B cell (primary cell): ENCODE measurements around the gene MRNIP. TPM values are rescaled to one million over a fixed set of nuclear protein-coding genes. Genes with fewer than 3 reads are reported as not detected.

Source experiments
- ATAC-seq: fragments of 200-7000 bp; cut with Tn5 transposase; one replicate; pipeline ENCODE4 v1.10.0; 2021; ENCODE audit warnings: low read depth, mild to moderate bottlenecking, moderate number of reproducible peaks, moderate library complexity
- CTCF ChIA-PET: fragments of 350-600 bp; sonication (Branson Sonifier 250); formaldehyde crosslinking; loops from one replicate; lab custom pipeline; 2021; ENCODE audit warnings: antibody characterized with exemption, inconsistent platforms; lab: Charles Lee
- POLR2A ChIA-PET: fragments of 350-600 bp; sonication (Branson Sonifier 250); formaldehyde crosslinking; loops from one replicate; lab custom pipeline; 2021; ENCODE audit warnings: antibody characterized with exemption; lab: Charles Lee
- DNase-seq: peaks from one replicate; pipeline ENCODE4 v3.0.0; 2013
- H2AFZ ChIP-seq: 2 replicates; pipeline ENCODE4 v1.6.1; 2012; ENCODE audit warnings: mild to moderate bottlenecking, low read depth, low read length; ENCODE audit not compliant: insufficient read depth, poor library complexity, severe bottlenecking
- H3K27ac ChIP-seq, 2 donors: 1 replicate in 1 of 2; 2 replicates in 1 of 2; pipeline ENCODE4 v1.5.1; 2012 to 2013; ENCODE audit warnings: low read length in 2 of 2, mild to moderate bottlenecking in 2 of 2, moderate library complexity in 1 of 2
- H3K27me3 ChIP-seq, 4 experiments: fragments of 200-600 bp in 1 of 4; sonication (generic) in 1 of 4; replicated peaks in 1 of 4; 1 replicate in 2 of 4; 2 replicates in 2 of 4; pipeline versions ENCODE4 v1.6.1 to v1.7.0; 2013 to 2016; ENCODE audit warnings: low read length in 3 of 4, mild to moderate bottlenecking in 2 of 4, mixed read lengths in 1 of 4, moderate library complexity in 1 of 4; ENCODE audit not compliant: insufficient read depth in 4 of 4, control insufficient read depth in 3 of 4; ENCODE audit errors: control extremely low read depth in 1 of 4
- H3K36me3 ChIP-seq, 2 experiments: replicated peaks in 1 of 2; 1 replicate in 1 of 2; 2 replicates in 1 of 2; pipeline versions ENCODE4 v1.6.1 to v1.7.1; 2013; ENCODE audit warnings: low read length in 1 of 2; ENCODE audit not compliant: insufficient read depth in 2 of 2, control insufficient read depth in 1 of 2; ENCODE audit errors: control extremely low read depth in 1 of 2, extremely low read depth in 1 of 2
- H3K4me1 ChIP-seq, 2 donors: fragments of 200-600 bp in 1 of 2; sonication (generic) in 1 of 2; 1 replicate in 1 of 2; 2 replicates in 1 of 2; pipeline versions ENCODE4 v1.5.1 to v1.6.1; 2013 to 2017; ENCODE audit warnings: low read length in 2 of 2; ENCODE audit not compliant: control insufficient read depth in 2 of 2, insufficient read depth in 2 of 2
- H3K4me2 ChIP-seq: replicated peaks from 2 replicates; pipeline ENCODE3; 2012; ENCODE audit warnings: mild to moderate bottlenecking, low read depth, low read length; ENCODE audit not compliant: poor library complexity, severe bottlenecking
- H3K4me3 ChIP-seq, 5 experiments: fragments of 200-600 bp in 1 of 5; sonication (generic) in 1 of 5; 1 replicate in 3 of 5; 2 replicates in 2 of 5; pipeline versions ENCODE4 v1.5.1 to v1.7.0; 2011 to 2016; ENCODE audit warnings: low read length in 4 of 5, mild to moderate bottlenecking in 4 of 5, low read depth in 2 of 5, control low read depth in 1 of 5, moderate library complexity in 1 of 5; ENCODE audit not compliant: insufficient read depth in 1 of 5; ENCODE audit errors: control extremely low read depth in 1 of 5, extremely low read depth in 1 of 5
- H3K79me2 ChIP-seq: fragments of 200-600 bp; sonication (generic); one replicate; pipeline ENCODE4 v1.6.0; 2016; ENCODE audit warnings: low read length; ENCODE audit not compliant: control insufficient read depth, insufficient read depth
- H3K9ac ChIP-seq: fragments of 200-600 bp; sonication (generic); 2 replicates; pipeline ENCODE4 v1.6.1; 2017; ENCODE audit warnings: mild to moderate bottlenecking, low read length, moderate library complexity
- H3K9me3 ChIP-seq, 3 donors: one replicate each; pipeline versions ENCODE4 v1.6.1 to v1.7.1; 2013; ENCODE audit warnings: low read length in 2 of 3; ENCODE audit not compliant: control insufficient read depth in 2 of 3, insufficient read depth in 1 of 3; ENCODE audit errors: control extremely low read depth in 1 of 3
- H4K20me1 ChIP-seq: 2 replicates; pipeline ENCODE4 v1.6.0; 2012; ENCODE audit warnings: mild to moderate bottlenecking, low read length; ENCODE audit not compliant: insufficient read depth, control insufficient read depth, poor library complexity, severe bottlenecking
- H3K27ac Mint-ChIP-seq: one replicate; pipeline ENCODE4 v1.8.0; 2021; ENCODE audit warnings: mixed read lengths
- H3K27me3 Mint-ChIP-seq: one replicate; pipeline ENCODE4 v1.8.0; 2021; ENCODE audit warnings: mixed read lengths
- H3K4me1 Mint-ChIP-seq: one replicate; pipeline ENCODE4 v1.8.0; 2021; ENCODE audit warnings: mixed read lengths
- H3K4me3 Mint-ChIP-seq: one replicate; pipeline ENCODE4 v1.8.0; 2021; ENCODE audit warnings: mixed read lengths
- H3K9me3 Mint-ChIP-seq: one replicate; pipeline ENCODE4 v1.8.0; 2022; ENCODE audit warnings: mixed read lengths; ENCODE audit not compliant: insufficient read depth
- CTCF ChIP-seq: fragments of 200-600 bp; IDR thresholded peaks from one replicate; pipeline ENCODE4 v1.8.0; 2022; ENCODE audit warnings: antibody characterized with exemption, mild to moderate bottlenecking
- EZH2 ChIP-seq: IDR thresholded peaks from 2 replicates; pipeline ENCODE4 v1.6.1; 2012; ENCODE audit warnings: borderline replicate concordance, low read depth, mild to moderate bottlenecking, moderate library complexity, low read length; ENCODE audit not compliant: insufficient read depth, poor library complexity, severe bottlenecking
- WGBS: methylation state at CpG from one replicate; pipeline ENCODE4 v1.1.5; 2013; ENCODE audit warnings: missing lambda C conversion rate; ENCODE audit not compliant: insufficient coverage; 5-methylcytosine and 5-hydroxymethylcytosine counted together
- intact Hi-C: fragments of 100-400 bp; cut with micrococcal nuclease; formaldehyde crosslinking; loops from one replicate; pipeline ENCODE4 v1.10.0; 2022
- polyA plus RNA-seq: library from polyadenylated mRNA; depleted of rRNA; stranded (reverse); fragments of >200 nt; gene quantifications from 2 replicates; pipeline ENCODE4 v1.2.3, GENCODE V29; 2012
- total RNA-seq, 2 donors: library from RNA; stranded (reverse); fragments of 120-200 nt in 1 of 2; gene quantifications; 1 replicate in 1 of 2; 2 replicates in 1 of 2; pipeline versions ENCODE4 v1.2.3 to v1.2.4, GENCODE V29; 2013 to 2022

MRNIP gene
- total and polyA plus RNA-seq, 2 donors (not counting 1 experiment from before 2014, with no cell fraction given) = 152 to 178 TPM

- peaks cover 0 to 22% of the 10 kb centered on the region in 2 experiments for H3K36me3 ChIP-seq
- H3K27me3 ChIP-seq = no peaks in the 10 kb centered on the region
- H3K4me3 ChIP-seq = peak overlapping the region in 4 of 5 experiments; percentile 54 to 68 (median 64)
- ATAC-seq = peak; percentile 3
- WGBS = 8% methylated on average over 47 of the region's 53 CpGs
- H3K27ac ChIP-seq = no peak overlapping the region
- peaks cover 8% of the 10 kb centered on the region for H4K20me1 ChIP-seq
- no peaks in the 10 kb centered on the region for H3K27me3 Mint-ChIP-seq
- H3K27ac Mint-ChIP-seq = no peak overlapping the region
- CTCF ChIA-PET = interaction anchor here (0.8 to 2.4 kb wide), 6 partner anchors 16 to 176 kb away, joined by 3 to 17 read pairs (median 4); partner anchors contain the start of gene MAML1
- no peaks in the 10 kb centered on the region for H3K9me3 ChIP-seq
- TF ChIP-seq EZH2 (no peak), CTCF (no peak)
- H3K9me3 Mint-ChIP-seq = no peaks in the 10 kb centered on the region
- peak overlapping the region; percentile 75 for H3K4me3 Mint-ChIP-seq
- no peak for DNase-seq
- H3K4me1 ChIP-seq = peaks cover 28 to 32% of the 10 kb centered on the region in 2 donors
- H3K9ac ChIP-seq = peak overlapping the region; percentile 74
- peaks cover under 1% of the 10 kb centered on the region for H3K79me2 ChIP-seq
- peak overlapping the region; percentile 90 for H3K4me2 ChIP-seq
- POLR2A ChIA-PET = interaction anchor here (0.5 to 2.7 kb wide), 6 partner anchors 8 to 172 kb away, joined by 3 to 8 read pairs (median 4); partner anchors contain the start of gene HNRNPH1
- intact Hi-C loops = no loop called here
- H2AFZ ChIP-seq = peak overlapping the region; percentile 72
- H3K4me1 Mint-ChIP-seq = peaks cover 29% of the 10 kb centered on the region
Observed at GRCh38 chr5:179795049-179795862, 63.4 kb downstream of the MRNIP start.

- Histone ChIP-seq H2AFZ (no peak overlapping the region), H3K79me2 (no peaks in the 10 kb centered on the region), H3K27me3 (no peaks in the 10 kb centered on the region), H3K4me1 (peaks cover 28 to 32% of the 10 kb centered on the region in 2 donors), H3K9me3 (no peaks in the 10 kb centered on the region), H4K20me1 (peaks cover 5% of the 10 kb centered on the region), H3K36me3 (peaks cover 0 to 15% of the 10 kb centered on the region in 2 experiments), H3K9ac (no peak overlapping the region), H3K27ac (no peak overlapping the region), H3K4me3 (no peak overlapping the region), H3K4me2 (peak overlapping the region; percentile 90)
- Mint-ChIP-seq H3K9me3 (no peaks in the 10 kb centered on the region), H3K27me3 (no peaks in the 10 kb centered on the region), H3K4me1 (peaks cover 29% of the 10 kb centered on the region), H3K27ac (peak overlapping the region; percentile 59), H3K4me3 (peak overlapping the region; percentile 75)
- POLR2A ChIA-PET = interaction anchor here (0.8 to 2.7 kb wide), 4 partner anchors 9 to 62 kb away, joined by 3 to 8 read pairs (median 3); partner anchors contain the start of gene MAML1
- TF ChIP-seq EZH2 (no peak), CTCF (no peak)
- CTCF ChIA-PET = interaction anchor here (0.8 to 2.4 kb wide), 3 partner anchors 32 to 177 kb away, joined by 4 to 11 read pairs (median 4); partner anchors contain the start of gene MAML1
- ATAC-seq (no peak), DNase-seq (no peak)
- intact Hi-C loops = no loop called here
- 100% methylated on average over 1 of the region's 3 CpGs for WGBS
Observed at GRCh38 chr5:179794575-179794974, 64.0 kb downstream of the MRNIP start.
